HepG2 (cell line): ENCODE data around the gene ATRAID. TPM values are rescaled to one million over a fixed set of nuclear protein-coding genes. Genes with fewer than 3 reads are reported as not detected.

Experiments
- HNRNPLL ChIP-seq: fragments of 200-400 bp; formaldehyde crosslinking; IDR thresholded peaks from 2 replicates; pipeline ENCODE4 v1.6.1; 2017; ENCODE audit warnings: mild to moderate bottlenecking, low read depth, low read length; ENCODE audit not compliant: poor library complexity, severe bottlenecking
- ZNF589 ChIP-seq: sonication (generic); formaldehyde crosslinking; conservative IDR thresholded peaks from 2 replicates; pipeline ENCODE4 v1.8.0; 2022; ENCODE audit warnings: mild to moderate bottlenecking, moderate library complexity, missing genetic modification reagents
- ZNF609 ChIP-seq: sonication (generic); formaldehyde crosslinking; IDR thresholded peaks from 2 replicates; pipeline ENCODE4 v1.4.0; 2020; ENCODE audit warnings: mild to moderate bottlenecking, missing genetic modification reagents, borderline replicate concordance
- polyA plus RNA-seq, 8 experiments: library from polyadenylated mRNA; depleted of rRNA in 3 of 8; stranded (reverse) in 7 of 8; unstranded in 1 of 8; fragments of >200 nt; fragmentation: Illumina TruSeq in 4 of 8; extraction: Trizol in 4 of 8; gene quantifications; 2 replicates each; pipeline versions ENCODE4 v1.2.1 to v1.2.3, GENCODE V29; 2011 to 2016; ENCODE audit warnings: low read depth in 4 of 8, missing spikeins in 1 of 8, mixed read lengths in 1 of 8; ENCODE audit not compliant: insufficient read depth in 1 of 8
- total RNA-seq, 5 experiments: library from RNA; depleted of rRNA; stranded (reverse); fragments of >200 nt; fragmentation: Illumina TruSeq; extraction: Trizol; gene quantifications; 2 replicates each; pipeline ENCODE4 v1.2.3, GENCODE V29; 2016; ENCODE audit warnings: low read depth in 1 of 5
- TF ChIP-seq, protein P1 (sequence below), 2 experiments: IDR thresholded peaks; 2 replicates each; pipeline ENCODE4 v1.6.1; 2011 to 2012; ENCODE audit warnings: low read length in 2 of 2, borderline replicate concordance in 1 of 2, low read depth in 1 of 2, mild to moderate bottlenecking in 1 of 2, moderate library complexity in 1 of 2

Gene ATRAID
- total and polyA plus RNA-seq, 2 of the 13 experiments (the other 11 are each of a cell fraction or from before 2014, with no cell fraction given), result 207 to 382 TPM

DNA sequence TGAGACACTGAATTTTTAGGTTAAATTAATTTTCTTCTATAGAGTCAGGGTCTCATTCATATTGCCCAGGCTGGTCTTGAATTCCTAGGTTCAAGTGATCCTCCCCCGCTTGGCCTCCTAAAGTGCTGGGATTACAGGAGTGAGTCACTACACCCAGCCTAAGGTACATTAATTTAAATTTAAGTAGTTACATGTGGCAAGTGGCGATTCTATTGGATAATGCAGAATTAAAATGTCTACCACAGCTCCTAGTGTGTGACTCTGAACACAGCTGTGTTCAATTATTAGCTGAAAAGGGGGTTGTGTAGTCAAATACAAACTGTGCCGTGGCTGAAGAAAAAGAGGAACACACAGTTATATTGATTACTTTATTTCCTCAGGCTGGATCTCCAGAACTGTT, 3.1 kb downstream of the ATRAID start (continued):
- TF ChIP-seq, protein P1, sequence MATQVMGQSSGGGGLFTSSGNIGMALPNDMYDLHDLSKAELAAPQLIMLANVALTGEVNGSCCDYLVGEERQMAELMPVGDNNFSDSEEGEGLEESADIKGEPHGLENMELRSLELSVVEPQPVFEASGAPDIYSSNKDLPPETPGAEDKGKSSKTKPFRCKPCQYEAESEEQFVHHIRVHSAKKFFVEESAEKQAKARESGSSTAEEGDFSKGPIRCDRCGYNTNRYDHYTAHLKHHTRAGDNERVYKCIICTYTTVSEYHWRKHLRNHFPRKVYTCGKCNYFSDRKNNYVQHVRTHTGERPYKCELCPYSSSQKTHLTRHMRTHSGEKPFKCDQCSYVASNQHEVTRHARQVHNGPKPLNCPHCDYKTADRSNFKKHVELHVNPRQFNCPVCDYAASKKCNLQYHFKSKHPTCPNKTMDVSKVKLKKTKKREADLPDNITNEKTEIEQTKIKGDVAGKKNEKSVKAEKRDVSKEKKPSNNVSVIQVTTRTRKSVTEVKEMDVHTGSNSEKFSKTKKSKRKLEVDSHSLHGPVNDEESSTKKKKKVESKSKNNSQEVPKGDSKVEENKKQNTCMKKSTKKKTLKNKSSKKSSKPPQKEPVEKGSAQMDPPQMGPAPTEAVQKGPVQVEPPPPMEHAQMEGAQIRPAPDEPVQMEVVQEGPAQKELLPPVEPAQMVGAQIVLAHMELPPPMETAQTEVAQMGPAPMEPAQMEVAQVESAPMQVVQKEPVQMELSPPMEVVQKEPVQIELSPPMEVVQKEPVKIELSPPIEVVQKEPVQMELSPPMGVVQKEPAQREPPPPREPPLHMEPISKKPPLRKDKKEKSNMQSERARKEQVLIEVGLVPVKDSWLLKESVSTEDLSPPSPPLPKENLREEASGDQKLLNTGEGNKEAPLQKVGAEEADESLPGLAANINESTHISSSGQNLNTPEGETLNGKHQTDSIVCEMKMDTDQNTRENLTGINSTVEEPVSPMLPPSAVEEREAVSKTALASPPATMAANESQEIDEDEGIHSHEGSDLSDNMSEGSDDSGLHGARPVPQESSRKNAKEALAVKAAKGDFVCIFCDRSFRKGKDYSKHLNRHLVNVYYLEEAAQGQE (IDR thresholded peaks at IDR 0.05; ENCODE audit: borderline replicate concordance in 1 of 2, low read depth in 1 of 2, low read length in 2 of 2), result no peak
- no peak for TF ChIP-seq ZNF589
- TF ChIP-seq HNRNPLL, result no peak
- TF ChIP-seq ZNF609 (CRISPR knock-in tag), result no peak
